HG03521 (cell line): Measurements from ENCODE around the gene BUD13.

ENCODE experiments used
- ATAC-seq: cut with Tn5 transposase; IDR thresholded peaks from one replicate; pipeline ENCODE4 v1.9.1; 2021; ENCODE audit warnings: mild to moderate bottlenecking, moderate library complexity; ENCODE audit not compliant: unreplicated experiment

The BUD13 gene

GRCh38 chr11:116720895-116721294 is 51.9 kb downstream of the BUD13 start:
- no peak for ATAC-seq

GRCh38 chr11:116718955-116719501 is 53.8 kb downstream of the BUD13 start:
- ATAC-seq: no peak

GRCh38 chr11:116716621-116717020 is 56.2 kb downstream of the BUD13 start:
- ATAC-seq: no peak

- ATAC-seq: no peak
These were observed 57.4 kb downstream of the BUD13 start for GRCh38 chr11:116715383-116715782.

GRCh38 chr11:116714902-116715301 is 57.9 kb downstream of the BUD13 start:
- no peak for ATAC-seq

GRCh38 chr11:116712428-116712827 is 60.4 kb downstream of the BUD13 start:
- no peak for ATAC-seq

GRCh38 chr11:116710762-116711161 is 62.0 kb downstream of the BUD13 start:
- ATAC-seq: no peak

GRCh38 chr11:116710001-116710674 is 62.6 kb downstream of the BUD13 start:
- no peak for ATAC-seq

- ATAC-seq: no peak
These were observed 65.0 kb downstream of the BUD13 start for GRCh38 chr11:116707746-116708145.

- no peak for ATAC-seq
These were observed 65.6 kb downstream of the BUD13 start for GRCh38 chr11:116707161-116707629.

- no peak for ATAC-seq
These were observed 69.4 kb downstream of the BUD13 start for GRCh38 chr11:116703421-116703820.

- no peak for ATAC-seq
These were observed 69.9 kb downstream of the BUD13 start for GRCh38 chr11:116702772-116703385.

- ATAC-seq: no peak
These were observed 70.9 kb downstream of the BUD13 start for GRCh38 chr11:116701876-116702275.

GRCh38 chr11:116701297-116701801 is 71.4 kb downstream of the BUD13 start:
- no peak for ATAC-seq

GRCh38 chr11:116700586-116701220 is 72.1 kb downstream of the BUD13 start:
- ATAC-seq: no peak
